ENCODE data around the gene PFN1. TPM values are rescaled to one million over a fixed set of nuclear protein-coding genes. Genes with fewer than 3 reads are reported as not detected.

The PFN1 gene
- total and polyA plus RNA-seq, 2 experiments from 2014 or later = 886 to 2,247 TPM

DNA sequence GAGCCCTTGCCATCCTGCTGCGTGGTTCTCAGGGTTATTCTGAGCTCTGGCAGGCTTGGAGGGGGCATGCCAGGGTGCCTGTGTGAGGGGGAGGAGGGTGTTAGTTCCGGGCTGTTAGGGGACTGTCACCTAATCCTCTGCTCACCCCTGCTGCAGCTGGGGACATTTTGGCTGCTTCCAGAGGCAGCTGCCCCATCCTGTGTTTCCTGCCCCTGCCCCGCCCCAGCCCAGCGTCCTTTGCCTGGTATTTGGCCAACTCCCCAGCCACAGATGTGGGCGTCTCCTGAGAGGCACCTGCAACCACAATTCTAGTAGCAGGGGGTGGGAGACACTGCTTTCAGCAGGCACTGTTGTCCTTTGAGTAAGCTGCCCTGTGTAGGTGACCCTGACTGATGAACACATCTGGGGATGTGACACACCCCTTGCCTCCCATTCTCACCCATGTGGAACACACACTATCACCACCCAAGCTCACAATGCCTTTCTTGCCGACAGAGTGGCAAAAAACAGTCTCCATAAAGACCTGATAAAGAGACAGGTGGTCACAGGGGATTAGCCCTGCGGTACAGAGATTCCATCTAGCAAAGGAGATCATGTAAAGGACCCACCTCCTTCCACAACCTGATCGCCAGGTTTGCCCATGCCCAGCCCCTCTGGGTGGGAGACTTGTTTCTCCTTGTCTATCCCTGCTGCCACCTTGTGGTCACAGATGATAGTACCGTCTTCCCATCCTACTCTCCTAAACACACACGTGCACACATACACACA, 45.1 kb downstream of the PFN1 start, which contains the start of gene CHRNE:
Gene CHRNE (minus strand): TSS at position 48 of the 768 bp plus-strand sequence. CDS start 35 bp downstream, at position 13.
- Histone ChIP-seq H3K9ac (no peak within 1 kb of the TSS), H3K9me2 (ENCODE audit: insufficient read depth) (no peaks in the 10 kb centered on the region), H3K4me2 (ENCODE audit: unreplicated experiment) (no peak within 1 kb of the TSS), H3K27me3 (replicated peaks; ENCODE audit: insufficient read depth) (no peaks in the 10 kb centered on the region), H3K79me2 (ENCODE audit: insufficient read depth) (no peaks in the 10 kb centered on the region), H2AFZ (no peak within 1 kb of the TSS), H3K27ac (no peak within 1 kb of the TSS), H4K20me1 (ENCODE audit: insufficient read depth) (no peaks in the 10 kb centered on the region), H3K36me3 (ENCODE audit: low read depth) (no peaks in the 10 kb centered on the region), H3K4me1 (ENCODE audit: insufficient read depth) (0 out of 2 replicates have a peak, but pooled peaks cover 5% of the 10 kb centered on the region), H3K9me3 (ENCODE audit: low read depth) (no peaks in the 10 kb centered on the region), H3F3A (ENCODE audit: insufficient read depth) (peaks cover 20% of the 10 kb centered on the region; the same call in 1 of the 2 replicates), H3K4me3 (no peak within 1 kb of the TSS)
- in situ Hi-C loops (cut with MboI) = no loop called here
- 6 to 12% methylated on average over 10 of the region's 10 CpGs for WGBS, 2 experiments (ENCODE audit: low coverage in 1 of 2, low lambda C conversion rate in 2 of 2, missing lambda C conversion rate in 2 of 2)
- DNase-seq = peak; percentile 71
- TF ChIP-seq EZH2phosphoT487 (IDR thresholded peaks at IDR 0.05; ENCODE audit: insufficient read depth, low read depth) (no peak), EZH2 (IDR thresholded peaks at IDR 0.05; ENCODE audit: insufficient read depth, poor library complexity, severe bottlenecking) (no peak)

DNA sequence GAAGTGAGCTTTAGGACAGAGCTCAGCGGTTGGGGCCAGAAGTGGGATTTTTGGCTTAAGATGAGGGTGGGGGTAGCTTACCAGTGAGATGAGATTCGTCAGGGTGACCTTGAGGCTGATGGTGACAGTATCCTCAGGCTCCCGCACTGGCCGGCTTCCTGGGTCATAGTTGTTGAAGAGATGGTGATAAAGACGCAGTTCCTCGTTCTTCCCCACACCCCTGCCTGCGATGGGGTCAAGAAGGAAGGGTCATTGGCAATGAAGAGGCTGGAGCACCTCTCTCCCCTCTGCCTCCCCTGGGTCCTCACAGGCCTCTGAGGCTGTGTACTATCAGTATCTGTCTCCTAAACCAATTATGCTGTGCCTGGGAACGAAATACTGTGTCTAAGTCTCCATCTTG, 45.8 kb downstream of the PFN1 start:
- no peaks in the 10 kb centered on the region for H3K9me3 ChIP-seq (ENCODE audit: low read depth)
- H4K20me1 ChIP-seq (ENCODE audit: insufficient read depth) = no peaks in the 10 kb centered on the region
- H2AFZ ChIP-seq = no peak overlapping the region
- H3F3A ChIP-seq (ENCODE audit: insufficient read depth) = peaks cover 20% of the 10 kb centered on the region; the same call in 1 of the 2 replicates
- H3K4me1 ChIP-seq (ENCODE audit: insufficient read depth) = 0 out of 2 replicates have a peak, but pooled peaks cover 5% of the 10 kb centered on the region
- H3K9me2 ChIP-seq (ENCODE audit: insufficient read depth) = no peaks in the 10 kb centered on the region
- in situ Hi-C loops (cut with MboI) = no loop called here
- H3K9ac ChIP-seq = no peak overlapping the region
- no peaks in the 10 kb centered on the region for H3K27me3 ChIP-seq (replicated peaks; ENCODE audit: insufficient read depth)
- no peaks in the 10 kb centered on the region for H3K36me3 ChIP-seq (ENCODE audit: low read depth)
- H3K27ac ChIP-seq = no peak overlapping the region
- H3K79me2 ChIP-seq (ENCODE audit: insufficient read depth) = no peaks in the 10 kb centered on the region
- H3K4me2 ChIP-seq (ENCODE audit: unreplicated experiment) = no peak overlapping the region
- no peak for DNase-seq
- no peak overlapping the region for H3K4me3 ChIP-seq
- no peak for TF ChIP-seq EZH2phosphoT487 (IDR thresholded peaks at IDR 0.05; ENCODE audit: insufficient read depth, low read depth)
- TF ChIP-seq EZH2 (IDR thresholded peaks at IDR 0.05; ENCODE audit: insufficient read depth, poor library complexity, severe bottlenecking) = no peak
- WGBS, 2 experiments (ENCODE audit: low coverage in 1 of 2, low lambda C conversion rate in 2 of 2, missing lambda C conversion rate in 2 of 2) = 67 to 69% methylated on average over 8 of the region's 8 CpGs

DNA sequence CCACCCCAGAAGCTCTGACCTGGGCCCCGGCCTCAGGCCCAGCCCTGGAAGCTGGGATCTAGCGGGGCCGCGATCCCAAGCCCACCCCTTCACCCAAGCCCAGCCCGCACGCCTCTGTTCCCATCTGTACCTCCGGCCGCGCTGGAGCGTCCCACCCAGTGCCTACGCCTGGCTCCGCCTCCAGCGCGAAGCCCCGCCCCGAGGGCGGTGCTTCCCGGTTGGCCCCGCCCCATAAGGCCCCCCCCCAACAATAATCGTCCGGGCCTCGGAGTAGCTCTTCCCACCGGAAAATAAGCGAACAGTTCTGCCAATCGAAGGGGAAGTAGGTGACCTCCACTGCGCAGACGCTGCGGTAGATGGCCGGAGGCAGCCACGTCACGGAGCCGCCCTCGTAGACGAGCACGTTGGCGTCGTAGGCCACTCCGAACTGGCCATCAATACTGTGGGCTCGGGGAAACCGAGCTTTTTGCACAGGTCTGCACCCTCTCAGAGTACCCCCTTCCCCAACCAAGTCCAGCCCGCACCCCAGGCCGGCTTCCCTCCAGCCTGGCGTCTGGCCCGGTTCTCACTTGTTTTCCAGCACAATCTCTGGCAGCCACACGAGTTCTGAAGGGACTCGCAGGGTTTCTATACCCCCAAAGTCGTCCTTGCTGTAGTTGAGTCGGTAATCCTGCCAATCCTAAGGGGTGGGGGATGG, 46.5 kb downstream of the PFN1 start:
- Histone ChIP-seq H3K27me3 (replicated peaks; ENCODE audit: insufficient read depth) (no peaks in the 10 kb centered on the region), H3F3A (ENCODE audit: insufficient read depth) (peaks cover 20% of the 10 kb centered on the region; the same call in 1 of the 2 replicates), H3K4me1 (ENCODE audit: insufficient read depth) (0 out of 2 replicates have a peak, but pooled peaks cover 5% of the 10 kb centered on the region), H4K20me1 (ENCODE audit: insufficient read depth) (no peaks in the 10 kb centered on the region), H3K9me3 (ENCODE audit: low read depth) (no peaks in the 10 kb centered on the region), H3K36me3 (ENCODE audit: low read depth) (no peaks in the 10 kb centered on the region), H3K9me2 (ENCODE audit: insufficient read depth) (no peaks in the 10 kb centered on the region), H3K4me2 (ENCODE audit: unreplicated experiment) (no peak overlapping the region), H3K79me2 (ENCODE audit: insufficient read depth) (no peaks in the 10 kb centered on the region), H2AFZ (no peak overlapping the region), H3K4me3 (no peak overlapping the region), H3K9ac (no peak overlapping the region), H3K27ac (no peak overlapping the region)
- no peak for TF ChIP-seq EZH2 (IDR thresholded peaks at IDR 0.05; ENCODE audit: insufficient read depth, poor library complexity, severe bottlenecking)
- no peak for TF ChIP-seq EZH2phosphoT487 (IDR thresholded peaks at IDR 0.05; ENCODE audit: insufficient read depth, low read depth)
- 49 to 52% methylated on average over 42 to 48 of the region's 48 CpGs for WGBS, 2 experiments (ENCODE audit: low coverage in 1 of 2, low lambda C conversion rate in 2 of 2, missing lambda C conversion rate in 2 of 2)
- in situ Hi-C loops (cut with MboI) = no loop called here
- no peak for DNase-seq

DNA sequence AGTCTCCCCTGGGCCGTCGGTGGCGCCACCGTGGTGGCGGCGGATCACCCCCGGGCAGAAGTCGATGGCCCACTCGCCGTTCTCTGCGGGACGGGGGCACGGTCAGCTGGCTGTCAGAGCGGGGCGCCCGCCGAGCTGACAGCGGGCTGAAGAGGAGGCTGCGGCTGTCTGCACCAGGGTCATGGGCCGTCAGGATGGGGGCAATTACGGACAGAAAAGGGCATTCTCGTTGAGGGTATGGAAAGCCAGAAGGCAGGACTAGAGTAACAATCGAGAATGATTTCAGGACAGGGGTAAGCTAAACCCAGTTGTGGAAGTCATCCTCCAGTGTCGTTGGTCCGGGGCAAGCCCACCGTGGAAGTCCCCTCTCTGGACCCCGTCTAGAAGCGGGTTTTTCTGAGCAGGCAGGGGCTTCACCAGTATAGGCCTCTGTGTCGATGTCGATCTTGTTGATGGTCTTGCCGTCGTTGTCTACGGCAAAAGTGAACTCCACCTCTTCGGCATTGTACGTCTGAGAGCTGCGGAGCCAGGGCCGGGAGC, 47.2 kb downstream of the PFN1 start:
- Histone ChIP-seq H3K36me3 (ENCODE audit: low read depth) (no peaks in the 10 kb centered on the region), H3K27ac (no peak overlapping the region), H3K27me3 (replicated peaks; ENCODE audit: insufficient read depth) (no peaks in the 10 kb centered on the region), H3K4me3 (no peak overlapping the region), H3K4me2 (ENCODE audit: unreplicated experiment) (no peak overlapping the region), H3K9ac (no peak overlapping the region), H3F3A (ENCODE audit: insufficient read depth) (peaks cover 20% of the 10 kb centered on the region; the same call in 1 of the 2 replicates), H3K9me2 (ENCODE audit: insufficient read depth) (no peaks in the 10 kb centered on the region), H2AFZ (no peak overlapping the region), H3K9me3 (ENCODE audit: low read depth) (no peaks in the 10 kb centered on the region), H3K79me2 (ENCODE audit: insufficient read depth) (no peaks in the 10 kb centered on the region), H4K20me1 (ENCODE audit: insufficient read depth) (no peaks in the 10 kb centered on the region), H3K4me1 (ENCODE audit: insufficient read depth) (0 out of 2 replicates have a peak, but pooled peaks cover 5% of the 10 kb centered on the region)
- in situ Hi-C loops (cut with MboI) = no loop called here
- DNase-seq = no peak
- WGBS, 2 experiments (ENCODE audit: low coverage in 1 of 2, low lambda C conversion rate in 2 of 2, missing lambda C conversion rate in 2 of 2) = 71 to 80% methylated on average over 28 to 37 of the region's 37 CpGs
- TF ChIP-seq EZH2 (IDR thresholded peaks at IDR 0.05; ENCODE audit: insufficient read depth, poor library complexity, severe bottlenecking) = no peak
- no peak for TF ChIP-seq EZH2phosphoT487 (IDR thresholded peaks at IDR 0.05; ENCODE audit: insufficient read depth, low read depth)
